Loucy (cell line): ENCODE results near the gene RFC5.

Experiments used
- CTCF ChIP-seq: fragments of 200-600 bp; sonication (generic); conservative IDR thresholded peaks from 2 replicates; pipeline ENCODE4 v1.5.1; 2014; ENCODE audit warnings: mild to moderate bottlenecking, antibody characterized with exemption, low read length
- EZH2phosphoT487 ChIP-seq: fragments of 200-600 bp; IDR thresholded peaks from 2 replicates; pipeline ENCODE4 v1.6.1; 2018; ENCODE audit warnings: antibody characterized with exemption, mild to moderate bottlenecking, moderate library complexity, borderline replicate concordance

DNA sequence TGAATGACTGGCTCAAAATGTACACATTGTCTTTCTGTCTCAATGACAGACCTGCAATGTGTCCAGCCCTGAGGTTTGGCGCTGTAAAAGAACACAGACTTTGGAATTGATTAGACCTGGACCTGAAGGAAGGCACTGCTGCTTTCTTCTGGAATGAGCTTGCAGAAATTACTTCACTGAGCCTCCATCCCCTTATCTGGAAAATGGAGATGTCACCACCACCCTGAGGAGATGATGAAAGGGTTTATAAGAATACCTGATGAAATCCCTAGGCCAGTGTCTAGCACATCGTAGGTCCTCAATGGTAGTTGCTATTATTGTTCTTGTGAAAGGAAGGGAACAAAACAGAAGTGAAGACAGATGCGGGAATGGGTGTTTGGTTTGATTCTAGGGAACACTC, 54.1 kb downstream of the RFC5 start:
- TF ChIP-seq CTCF (no peak), EZH2phosphoT487 (no peak)
